Measurements from ENCODE around the gene MAP2K5.

The MAP2K5 gene

GRCh38 chr15:67723294-67724024 lies 181.0 kb downstream of the MAP2K5 start (continued):
- TF ChIP-seq ZNF837 (tag by site-specific recombination; IDR thresholded peaks at IDR 0.05) (no peak), ZSCAN4 (tag by site-specific recombination; IDR thresholded peaks at IDR 0.05) (no peak), ZNF37A (tag by site-specific recombination; IDR thresholded peaks at IDR 0.05) (no peak), ZNF214 (tag by site-specific recombination; IDR thresholded peaks at IDR 0.05; ENCODE audit: borderline replicate concordance) (no peak), ZNF624 (tag by site-specific recombination; IDR thresholded peaks at IDR 0.05) (no peak), YY2 (tag by site-specific recombination; IDR thresholded peaks at IDR 0.05) (no peak), RBAK (tag by site-specific recombination; IDR thresholded peaks at IDR 0.05) (no peak), BCL11A (tag by site-specific recombination; IDR thresholded peaks at IDR 0.05; ENCODE audit: low read depth) (no peak), IKZF3 (tag by site-specific recombination; IDR thresholded peaks at IDR 0.05) (peak; percentile 67; the same call in 1 of the 2 replicates), ZNF585B (tag by site-specific recombination; IDR thresholded peaks at IDR 0.05) (no peak), ZFP41 (tag by site-specific recombination; IDR thresholded peaks at IDR 0.05; ENCODE audit: borderline replicate concordance) (no peak), ZNF24 (tag by site-specific recombination; IDR thresholded peaks at IDR 0.05) (no peak), KLF9 (tag by site-specific recombination; IDR thresholded peaks at IDR 0.05; ENCODE audit: low read depth) (no peak), ZNF768 (tag by site-specific recombination; IDR thresholded peaks at IDR 0.05) (no peak), ZNF335 (tag by site-specific recombination; conservative IDR thresholded peaks at IDR 0.05) (no peak), ZNF112 (tag by site-specific recombination; IDR thresholded peaks at IDR 0.05) (no peak), ZNF2 (tag by site-specific recombination; IDR thresholded peaks at IDR 0.05) (no peak), ZBTB10 (tag by site-specific recombination; IDR thresholded peaks at IDR 0.05) (no peak), ZNF138 (tag by site-specific recombination; IDR thresholded peaks at IDR 0.05; ENCODE audit: borderline replicate concordance) (no peak), ZNF580 (tag by site-specific recombination; IDR thresholded peaks at IDR 0.05) (0 out of 2 replicates have a peak, but pooled peaks have one; percentile 17), ZBTB44 (tag by site-specific recombination; IDR thresholded peaks at IDR 0.05) (0 out of 2 replicates have a peak, but pooled peaks have one; percentile 32), PBX3 (CRISPR knock-in tag; IDR thresholded peaks at IDR 0.05) (no peak), ZNF529 (tag by site-specific recombination; IDR thresholded peaks at IDR 0.05; ENCODE audit: insufficient replicate concordance) (no peak), ZSCAN30 (tag by site-specific recombination; IDR thresholded peaks at IDR 0.05) (no peak), ZNF571 (tag by site-specific recombination; IDR thresholded peaks at IDR 0.05) (no peak), ZNF114 (tag by site-specific recombination; IDR thresholded peaks at IDR 0.05) (no peak), HOXC10 (CRISPR knock-in tag; IDR thresholded peaks at IDR 0.05) (no peak), PRDM6 (tag by site-specific recombination; IDR thresholded peaks at IDR 0.05) (peak; percentile 95), ZNF623 (tag by site-specific recombination; IDR thresholded peaks at IDR 0.05) (no peak), ZIC2 (tag by site-specific recombination; IDR thresholded peaks at IDR 0.05) (peak; percentile 41; the same call in 1 of the 2 replicates), ZNF266 (tag by site-specific recombination; IDR thresholded peaks at IDR 0.05; ENCODE audit: low read depth) (no peak), ZNF76 (tag by site-specific recombination; IDR thresholded peaks at IDR 0.05; ENCODE audit: borderline replicate concordance, low read depth) (no peak), ZNF677 (tag by site-specific recombination; IDR thresholded peaks at IDR 0.05) (no peak)
